ENCODE measurements around the gene NPLOC4.

- TF ChIP-seq EZH2phosphoT487 (IDR thresholded peaks at IDR 0.05; ENCODE audit: borderline replicate concordance) (no peak), CTCF (conservative IDR thresholded peaks at IDR 0.05; ENCODE audit: low read length) (no peak)
Observed at GRCh38 chr17:81557276-81558114, 79.4 kb downstream of the NPLOC4 start.

Data from Loucy (cell line).